GM19035 (cell line): ENCODE data around the gene UGGT2.
"Not testable (repeated sequence)": the region's sequence is repeated elsewhere in the genome, so short reads cannot be mapped to it uniquely, and the experiment has no call there.

Source experiments
- ATAC-seq: cut with Tn5 transposase; IDR thresholded peaks from one replicate; pipeline ENCODE4 v1.9.1; 2021; ENCODE audit not compliant: unreplicated experiment

The UGGT2 gene

DNA sequence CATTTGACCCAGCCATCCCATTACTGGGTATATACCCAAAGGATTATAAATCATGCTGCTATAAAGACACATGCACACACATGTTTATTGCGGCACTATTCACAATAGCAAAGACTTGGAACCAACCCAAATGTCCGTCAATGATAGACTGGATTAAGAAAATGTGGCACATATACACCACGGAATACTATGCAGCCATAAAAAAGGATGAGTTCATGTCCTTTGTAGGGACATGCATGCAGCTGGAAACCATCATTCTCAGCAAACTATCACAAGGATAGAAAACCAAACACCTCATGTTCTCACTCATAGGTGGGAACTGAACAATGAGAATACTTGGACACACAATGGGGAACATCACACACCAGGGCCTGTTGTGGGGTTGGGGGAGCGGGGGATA, 2.2 kb downstream of the UGGT2 start:
- not testable (repeated sequence) for ATAC-seq

DNA sequence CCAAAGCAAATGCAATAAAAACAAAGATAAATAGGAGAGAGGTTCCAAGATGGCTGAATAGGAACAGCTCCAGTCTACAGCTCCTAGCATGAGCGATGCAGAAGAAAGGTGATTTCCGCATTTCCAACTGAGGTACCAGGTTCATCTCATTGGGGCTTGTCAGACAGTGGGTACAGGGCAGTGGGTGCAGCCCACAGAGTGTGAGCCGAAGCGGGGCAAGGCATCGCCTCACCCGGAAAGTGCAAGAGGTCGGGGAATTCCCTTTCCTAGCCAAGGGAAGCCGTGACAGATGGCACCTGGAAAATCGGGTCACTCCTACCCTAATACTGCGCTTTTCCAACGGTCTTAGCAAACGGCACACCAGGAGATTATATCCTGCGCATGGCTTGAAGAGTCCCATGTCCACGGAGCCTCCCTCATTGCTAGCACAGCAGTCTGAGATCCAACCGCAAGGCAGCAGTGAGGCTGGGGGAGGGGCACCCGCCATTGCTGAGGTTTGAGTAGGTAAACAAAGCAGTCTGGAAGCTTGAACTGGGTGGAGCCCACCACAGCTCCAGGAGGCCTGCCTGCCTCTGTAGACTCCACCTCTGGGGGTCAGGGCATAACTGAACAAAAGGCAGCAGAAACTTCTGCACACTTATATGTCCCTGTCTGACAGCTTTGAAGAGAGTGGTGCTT, 6.6 kb downstream of the UGGT2 start:
- ATAC-seq = not testable (repeated sequence)

DNA sequence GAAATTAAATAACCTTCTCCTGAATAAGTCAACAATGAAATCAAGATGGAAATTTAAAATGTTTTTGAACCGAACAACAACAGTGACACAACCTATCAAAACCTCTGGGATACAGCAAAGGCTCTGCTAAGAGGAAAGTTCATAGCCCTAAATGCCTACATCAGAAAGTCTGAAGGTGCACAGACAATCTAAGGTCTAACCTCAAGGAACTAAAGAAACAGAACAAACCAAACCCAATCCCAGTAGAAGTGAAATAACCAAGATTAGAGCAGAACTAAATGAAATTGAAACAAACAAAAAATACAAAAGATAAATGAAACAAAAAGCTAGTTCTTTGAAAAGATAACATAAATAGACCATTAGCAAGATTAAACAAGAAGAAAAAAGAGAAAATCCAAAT, 9.0 kb downstream of the UGGT2 start:
- no peak for ATAC-seq

DNA sequence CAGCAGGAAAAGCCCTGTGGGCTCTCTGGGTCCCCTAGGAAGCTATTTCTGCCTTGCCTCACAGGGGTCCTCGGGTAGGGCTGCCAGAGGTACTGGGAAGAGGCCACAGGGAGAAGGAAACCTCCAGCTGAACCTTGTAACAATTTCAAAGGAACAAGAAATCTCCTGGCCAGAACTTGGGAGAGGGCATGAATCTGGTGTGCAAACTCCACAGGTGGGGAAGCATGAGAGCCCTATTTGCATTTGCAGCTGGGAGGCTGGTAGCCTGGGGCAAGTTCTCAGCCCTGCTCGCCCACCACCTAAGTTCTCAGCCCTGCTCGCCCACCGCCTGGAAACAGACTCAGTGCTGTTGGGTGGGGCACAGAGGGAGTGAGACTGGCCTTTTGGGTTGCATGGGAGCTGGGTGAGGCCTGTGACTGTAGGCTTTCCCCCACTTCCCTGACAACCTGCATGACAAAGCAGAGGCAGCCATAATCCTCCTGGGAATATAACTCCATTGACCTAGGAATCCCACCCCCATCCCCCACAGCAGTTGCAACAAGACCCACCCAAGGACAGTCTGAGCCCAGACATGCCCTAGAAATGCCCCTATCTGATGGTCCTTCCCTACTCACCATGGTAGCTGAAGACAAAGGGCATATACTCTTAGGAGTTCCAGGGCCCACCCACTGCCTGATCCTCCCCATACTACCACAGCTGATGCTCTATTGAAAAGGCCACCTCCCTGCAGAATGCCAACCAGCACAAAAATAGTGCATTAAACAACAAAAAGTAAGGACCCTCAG, 11.7 kb downstream of the UGGT2 start:
- no peak for ATAC-seq

DNA sequence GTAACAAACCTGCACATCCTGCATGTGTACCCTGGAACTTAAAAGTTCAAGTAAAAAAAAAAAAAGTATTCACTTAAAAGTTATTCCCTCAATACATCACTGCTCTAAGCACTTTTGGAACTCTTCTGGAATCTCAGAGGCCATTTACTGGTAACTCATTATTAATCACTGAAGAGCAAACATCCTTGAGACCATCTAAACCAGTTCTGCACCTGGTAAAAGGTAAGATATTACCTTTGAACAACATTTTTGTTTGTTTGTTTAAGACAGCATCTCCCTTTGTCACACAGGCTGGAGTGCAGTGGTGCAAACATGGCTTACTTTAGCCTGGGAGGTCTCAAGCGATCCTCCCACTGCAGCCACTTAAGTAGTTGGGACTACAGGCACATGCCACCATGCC, 16.7 kb downstream of the UGGT2 start:
- ATAC-seq = no peak

DNA sequence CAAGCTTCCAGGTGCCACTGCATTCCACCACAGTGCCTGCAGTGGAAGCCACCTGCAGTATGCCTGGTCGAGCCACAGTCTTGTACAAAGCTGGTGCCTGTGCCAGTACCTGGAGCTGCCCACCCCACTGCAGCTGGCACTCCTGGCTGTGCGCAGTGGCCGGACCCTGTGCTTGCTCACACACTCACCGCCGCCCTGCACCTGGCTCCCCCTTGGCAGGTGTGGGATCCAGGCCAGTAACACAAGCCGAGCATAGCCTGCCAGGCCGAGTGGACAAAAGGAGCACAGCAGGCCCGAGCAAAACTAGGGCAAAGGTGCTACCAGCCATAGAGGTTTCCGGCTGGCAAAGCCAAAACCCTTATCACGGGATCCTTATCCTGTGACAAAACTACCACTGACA, 18.5 kb downstream of the UGGT2 start:
- no peak for ATAC-seq

DNA sequence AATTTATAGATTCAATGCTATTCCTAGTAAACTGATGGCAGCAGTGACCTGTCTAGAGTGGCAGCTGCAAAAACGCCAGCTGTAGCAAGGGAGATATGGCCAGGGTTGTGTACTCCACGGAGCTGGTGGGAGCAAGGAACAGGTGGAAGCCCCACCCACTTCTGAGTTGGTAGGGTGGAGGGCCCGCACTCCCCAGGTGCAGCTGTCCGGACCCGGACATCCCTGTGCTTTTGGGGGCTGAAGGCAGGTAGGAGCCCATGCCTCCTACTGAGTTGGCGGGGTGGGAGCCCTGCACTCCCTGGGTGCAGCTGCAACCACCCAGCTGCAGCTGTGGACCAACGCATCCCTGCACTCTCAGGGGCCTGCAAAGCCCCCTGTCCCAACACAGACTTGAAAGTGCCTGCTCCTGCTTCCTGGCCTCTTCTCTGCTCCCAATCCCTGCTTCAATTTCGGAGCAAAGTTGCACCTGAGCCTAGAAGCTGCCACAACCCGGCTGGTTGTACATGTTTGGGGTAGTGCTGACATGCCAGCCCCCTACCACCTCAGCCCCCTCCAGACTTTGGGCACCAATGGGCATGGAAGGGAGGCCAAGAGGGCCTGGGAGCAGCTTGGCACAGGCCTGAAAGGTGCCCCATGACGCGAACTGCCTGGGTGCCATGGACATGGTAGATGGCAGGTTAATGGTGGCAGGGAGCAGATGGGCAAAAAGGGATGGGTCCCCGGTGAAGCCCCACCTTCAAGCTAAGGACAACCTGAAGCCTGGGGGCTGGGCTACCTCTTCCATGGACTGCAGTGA, 19.8 kb downstream of the UGGT2 start:
- no peak for ATAC-seq

DNA sequence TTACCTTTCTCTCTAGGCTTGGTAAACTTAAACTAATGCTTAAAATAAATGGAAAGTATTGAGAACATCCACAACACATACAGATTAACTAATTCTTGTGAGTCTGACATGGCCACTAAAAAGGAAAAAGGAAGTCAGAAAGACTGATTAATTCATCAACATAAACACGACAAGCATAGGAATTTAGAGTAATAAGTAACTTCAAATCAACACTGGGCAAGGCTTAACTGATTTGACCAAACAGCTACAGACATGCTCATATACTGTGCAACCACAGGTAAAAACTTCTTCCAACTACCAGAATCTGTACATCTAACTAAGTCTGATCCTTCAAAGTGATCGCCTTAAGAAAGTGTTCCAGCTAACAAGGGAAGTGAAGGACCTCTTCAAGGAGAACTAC, 20.5 kb downstream of the UGGT2 start:
- no peak for ATAC-seq

DNA sequence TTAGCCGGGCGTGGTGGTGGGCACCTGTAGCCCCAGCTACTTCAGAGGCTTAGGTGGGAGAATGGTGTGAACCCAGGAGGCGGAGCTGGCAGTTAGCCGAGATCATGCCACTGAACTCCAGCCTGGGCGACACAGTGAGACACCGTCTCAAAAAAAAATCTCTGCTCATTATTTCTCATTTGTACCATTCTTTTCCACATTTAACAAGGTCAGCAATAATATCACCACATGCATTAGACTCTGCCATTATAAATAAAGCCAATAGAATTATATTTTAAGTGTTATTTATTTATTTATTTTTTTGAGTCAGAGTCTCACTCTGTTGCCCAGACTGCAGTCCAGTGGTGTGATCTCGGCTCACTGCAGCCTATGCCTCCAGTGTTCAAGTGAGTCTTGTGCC, 24.2 kb downstream of the UGGT2 start:
- no peak for ATAC-seq

DNA sequence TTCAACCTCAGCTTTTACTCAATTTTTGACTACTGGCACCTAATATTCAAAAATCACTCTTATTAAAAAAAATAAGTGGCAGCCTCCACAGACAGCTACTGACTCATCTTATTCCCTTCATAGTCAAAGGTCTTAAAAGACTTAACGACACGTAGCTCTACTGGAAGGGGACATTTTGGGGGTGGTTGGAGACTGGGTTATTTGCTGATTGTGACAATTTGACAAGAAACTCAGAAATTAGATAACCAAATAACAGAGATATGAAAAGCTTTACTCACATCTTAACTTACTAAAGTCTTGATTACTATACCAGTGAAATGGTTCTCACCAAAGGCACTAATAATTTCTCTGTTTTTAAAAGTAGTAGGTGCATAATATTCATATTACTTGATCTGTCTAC, 25.7 kb downstream of the UGGT2 start:
- no peak for ATAC-seq

DNA sequence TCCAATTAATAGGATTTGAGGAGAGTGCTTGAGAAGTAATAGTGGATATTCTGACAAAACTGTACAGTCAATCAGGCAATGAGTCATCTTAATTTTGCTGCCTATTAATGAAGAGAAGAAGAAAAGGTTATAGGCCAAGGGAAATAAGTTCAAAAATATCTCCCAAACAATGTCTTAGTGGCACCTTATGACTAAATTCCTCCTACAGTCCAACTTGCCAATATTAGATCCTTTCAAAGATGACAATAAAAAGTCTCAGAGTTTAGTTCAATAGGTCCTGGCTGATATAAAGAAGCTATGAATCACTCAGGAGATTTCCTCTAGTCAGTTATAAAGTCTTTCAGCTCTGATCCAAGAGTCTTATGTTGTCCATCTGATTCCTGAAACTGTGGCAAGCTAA, 27.9 kb downstream of the UGGT2 start:
- ATAC-seq = no peak

DNA sequence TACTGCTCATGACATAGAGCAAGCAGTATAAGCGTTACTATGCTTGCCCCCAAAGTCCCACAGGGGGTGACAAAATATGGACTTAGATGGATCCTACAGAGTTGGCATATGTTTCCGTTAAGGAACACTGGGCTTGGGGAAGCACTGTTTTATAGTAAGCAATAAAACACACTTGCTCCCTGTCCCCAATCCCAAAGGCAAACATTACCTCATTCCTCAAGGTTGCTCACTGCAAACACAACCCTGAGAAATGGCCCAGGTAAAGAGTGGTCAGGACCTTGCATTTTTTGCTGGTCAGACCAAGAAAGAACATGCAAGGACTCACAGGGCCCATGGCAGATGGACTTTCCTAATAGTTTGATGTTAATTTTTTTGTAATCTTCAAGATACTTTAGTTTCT, 32.3 kb downstream of the UGGT2 start:
- no peak for ATAC-seq

DNA sequence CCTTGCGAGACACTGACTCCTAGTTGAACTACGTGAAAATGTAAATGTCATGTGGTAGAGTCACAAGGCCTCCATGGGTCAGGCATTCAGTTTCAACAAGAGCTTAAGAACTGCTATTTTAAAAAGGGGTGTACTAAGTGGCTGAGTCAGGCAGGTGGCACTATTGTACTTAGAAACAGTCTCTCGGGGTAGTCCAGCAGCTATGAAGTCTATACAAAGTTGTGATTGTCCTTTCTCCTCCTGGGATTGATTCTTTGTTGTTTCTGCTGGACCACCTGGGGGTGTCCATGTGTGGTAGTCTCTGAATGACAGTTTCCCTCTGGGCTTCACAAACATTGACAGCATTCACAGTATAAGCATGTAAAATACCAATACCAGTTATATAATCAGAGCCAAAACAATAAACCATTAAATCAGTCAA, 33.0 kb downstream of the UGGT2 start:
- ATAC-seq = peak; percentile 93

DNA sequence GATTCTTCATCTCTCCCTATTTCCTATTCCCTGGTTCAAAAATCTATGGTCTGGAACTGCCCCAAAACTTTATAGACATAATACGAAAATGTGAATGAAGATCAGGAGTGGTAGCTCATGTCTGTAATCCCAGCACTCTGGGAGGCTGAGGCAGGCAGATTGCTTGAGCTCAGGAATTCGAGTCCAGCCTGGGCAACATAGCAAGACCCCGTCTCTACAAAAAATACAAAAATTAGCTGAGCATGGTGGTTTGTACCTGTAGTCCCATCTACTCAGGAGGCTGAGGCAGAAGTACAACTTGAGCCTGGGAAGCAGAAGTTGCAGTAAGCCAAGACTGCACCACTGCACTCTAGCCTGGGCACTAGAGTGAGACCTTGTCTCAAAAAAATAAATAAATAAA, 35.1 kb downstream of the UGGT2 start:
- ATAC-seq = no peak

DNA sequence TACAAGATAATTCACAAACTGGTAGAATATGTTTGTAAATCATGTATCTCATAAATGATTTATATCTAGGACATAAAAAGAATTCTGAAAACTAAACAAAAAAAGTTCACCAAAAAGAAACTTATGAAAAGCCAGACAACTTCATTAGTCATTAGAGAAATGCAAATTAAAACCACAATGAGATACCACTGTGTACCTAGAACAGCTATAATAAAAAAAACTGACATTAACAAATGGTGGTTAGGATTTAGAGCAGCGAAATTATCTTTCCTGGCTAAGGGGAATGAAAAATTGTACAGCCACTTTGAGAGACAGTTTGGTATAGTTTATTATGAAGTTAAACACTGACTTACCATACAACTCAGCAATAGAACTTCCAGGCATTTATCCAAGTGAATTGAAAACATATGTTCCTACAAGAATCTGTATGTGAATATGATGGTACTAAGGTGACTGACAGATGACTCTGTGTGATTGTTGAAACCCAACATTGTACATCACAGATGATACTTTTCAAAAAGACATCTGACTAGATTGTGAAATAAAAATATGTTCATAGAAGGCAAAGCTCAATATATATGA, 41.8 kb downstream of the UGGT2 start:
- ATAC-seq = peak; percentile 72

DNA sequence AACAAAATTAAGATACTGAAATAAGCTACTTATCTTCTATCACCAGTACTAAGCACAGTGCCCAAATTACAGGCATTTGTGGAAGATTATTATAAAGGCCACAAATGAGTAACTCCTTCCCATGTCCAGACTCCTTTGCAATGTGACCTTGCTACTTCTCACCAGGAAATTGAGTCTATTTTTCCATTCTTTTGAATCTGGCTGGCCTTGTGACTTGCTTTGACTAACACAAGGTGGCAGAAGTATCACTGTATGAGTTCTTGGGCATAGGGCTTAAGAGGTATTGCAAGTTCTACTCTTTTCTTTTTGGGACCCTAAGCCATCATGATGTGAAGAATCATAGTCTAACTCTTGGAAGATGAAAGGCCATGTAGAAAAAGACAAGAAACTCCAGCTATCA, 49.9 kb downstream of the UGGT2 start:
- no peak for ATAC-seq

DNA sequence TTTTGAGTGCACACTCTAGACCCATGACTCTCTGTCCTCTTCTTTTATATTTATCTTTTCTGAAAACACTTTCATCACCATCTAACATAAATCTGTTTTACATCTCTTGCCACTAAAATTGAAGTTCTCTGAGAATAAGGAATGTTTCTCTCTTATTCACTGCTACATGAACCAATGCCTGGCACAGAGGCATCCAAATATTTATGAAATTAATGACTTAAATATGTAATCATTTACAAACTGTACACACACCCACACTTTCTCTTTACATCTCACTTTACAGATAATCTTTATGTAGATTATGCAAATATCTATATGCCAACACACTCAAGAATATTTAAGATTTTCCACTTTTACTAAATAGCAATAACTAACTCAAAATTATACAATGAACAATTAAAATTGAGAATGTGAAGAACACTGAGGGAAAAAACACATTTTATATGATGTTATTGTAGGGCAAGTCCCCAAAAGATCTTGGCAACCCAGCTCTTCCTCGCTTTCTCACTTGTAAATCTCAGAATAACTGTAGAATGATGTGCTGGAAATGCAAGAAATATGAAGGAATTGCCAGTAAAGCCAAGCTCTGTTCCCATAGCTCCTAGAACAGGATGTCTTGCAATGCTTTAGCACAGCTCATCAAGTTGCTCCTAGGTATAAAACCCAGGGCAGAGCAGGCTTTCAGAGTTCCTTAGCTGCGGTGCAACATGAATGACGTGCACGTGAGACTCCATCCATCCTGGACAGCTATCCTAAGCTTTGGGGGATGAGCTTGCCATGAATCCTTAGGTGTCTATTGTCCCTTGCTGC, 50.7 kb downstream of the UGGT2 start:
- ATAC-seq = no peak

DNA sequence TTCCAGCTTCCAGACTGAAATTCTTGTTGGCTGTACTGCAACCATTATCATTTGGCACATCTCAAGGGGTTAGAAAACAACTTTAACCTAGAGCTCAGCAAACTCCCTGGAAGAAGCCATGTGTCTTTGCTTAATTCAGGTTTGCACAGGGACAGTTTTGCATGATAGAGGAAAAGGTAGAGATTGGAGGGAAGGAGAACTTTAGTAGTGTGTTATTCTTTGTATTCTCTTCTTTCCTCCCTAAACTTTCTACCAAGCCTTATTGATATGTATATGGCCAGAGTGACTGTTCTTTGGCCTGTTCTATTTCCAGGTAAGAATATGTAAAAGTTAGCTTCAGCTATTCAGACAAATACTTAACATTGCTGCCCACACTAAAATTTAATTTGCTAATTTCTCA, 53.1 kb downstream of the UGGT2 start:
- ATAC-seq = no peak

DNA sequence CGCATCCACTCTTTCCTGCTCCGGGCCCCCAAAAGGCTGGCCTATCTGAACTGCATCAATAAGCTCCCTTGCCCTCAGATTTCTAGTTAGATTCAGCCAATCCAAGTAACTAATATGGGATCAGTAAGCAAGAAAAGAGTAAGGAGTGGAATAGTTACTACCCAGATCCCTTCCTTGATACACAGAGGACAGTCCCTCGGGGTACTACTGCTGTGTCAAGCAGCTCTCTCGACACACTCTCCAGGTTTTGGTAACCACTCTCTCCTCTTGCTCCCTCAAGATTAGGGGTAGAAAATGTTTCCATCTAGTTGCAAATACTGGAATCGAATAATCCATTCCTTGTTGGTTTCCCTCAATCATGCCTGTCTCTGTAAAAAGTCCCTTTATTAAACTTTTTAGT, 65.4 kb downstream of the UGGT2 start:
- ATAC-seq = no peak

DNA sequence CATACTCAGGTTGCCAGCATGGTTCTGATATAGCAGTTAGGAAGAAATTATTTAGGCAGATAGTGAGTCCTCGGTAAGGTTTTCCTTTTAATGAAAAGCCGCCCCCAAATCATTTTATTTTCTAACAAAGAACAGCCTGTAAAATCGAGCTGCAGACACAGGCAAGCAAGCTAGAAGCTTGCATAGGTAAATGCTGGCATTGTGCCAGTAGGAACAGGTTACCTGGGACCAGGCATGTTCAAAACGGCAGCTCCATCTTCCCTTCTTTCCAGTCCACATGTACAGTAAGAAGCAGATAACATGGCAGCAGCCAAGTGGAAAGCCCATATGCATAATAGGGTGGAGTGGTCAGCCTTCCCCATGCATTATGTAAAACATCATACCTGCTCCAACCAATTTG, 71.1 kb downstream of the UGGT2 start:
- no peak for ATAC-seq

DNA sequence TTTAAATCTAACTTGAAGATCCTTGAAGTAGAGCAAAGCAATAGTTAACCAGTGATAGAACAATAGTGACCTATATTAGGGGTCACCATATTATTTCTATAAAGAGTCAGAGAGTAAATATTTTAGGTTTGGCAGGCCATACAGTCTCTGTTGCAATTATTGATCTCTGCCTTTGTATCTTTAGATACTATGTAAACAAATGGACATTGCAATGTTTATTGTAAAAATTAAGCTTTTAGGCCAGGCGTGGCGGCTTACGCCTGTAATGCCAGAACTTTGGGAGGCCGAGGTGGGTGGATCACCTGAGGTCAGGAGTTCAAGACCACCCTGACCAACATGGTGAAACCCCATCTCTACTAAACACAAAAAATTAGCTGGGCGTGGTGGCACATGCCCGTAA, 80.5 kb downstream of the UGGT2 start:
- ATAC-seq = not testable (repeated sequence)
